ENCODE data around the gene GLT8D1.

GRCh38 chr3:52721730-52722008 is 16.1 kb upstream of the GLT8D1 start:
- TF ChIP-seq CTCF (IDR thresholded peaks at IDR 0.05) (no peak), POLR2A (IDR thresholded peaks at IDR 0.05) (no peak)
